ENCODE measurements around the gene MDFIC. TPM values are rescaled to one million over a fixed set of nuclear protein-coding genes. Genes with fewer than 3 reads are reported as not detected.

MDFIC gene
- polyA plus RNA-seq, 3 donors = 3.2 to 53.7 (median 27.9) TPM

GRCh38 chr7:115054478-115055065 lies 132.7 kb downstream of the MDFIC start:
- 45 to 55% (median 47%) methylated on average over 3 of the region's 3 CpGs for WGBS, 3 donors
- H3K27ac ChIP-seq (ENCODE audit: low read depth, low read length) = no peak overlapping the region

DNA sequence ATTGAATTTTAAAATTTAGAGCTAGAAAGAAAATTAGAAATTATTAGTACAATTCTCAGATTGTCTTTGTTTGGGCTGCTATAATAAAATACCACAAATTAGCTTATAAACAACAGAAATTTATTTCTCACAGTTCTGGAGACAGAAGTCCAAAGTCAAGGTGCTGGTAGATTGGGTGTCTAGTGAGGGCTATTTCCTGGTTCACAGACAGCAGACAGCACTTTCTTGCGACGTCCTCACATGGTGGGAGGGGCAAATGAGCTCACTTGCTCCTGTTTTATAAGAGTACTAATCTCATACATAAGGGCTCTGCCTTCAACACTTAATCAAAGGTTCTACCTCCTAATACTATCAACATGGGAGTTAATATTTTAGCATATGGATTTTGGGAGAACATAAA lies 134.1 kb downstream of the MDFIC start:
- whole genome bisulfite sequencing, 3 donors = 57 to 79% (median 77%) methylated on average over 2 of the region's 2 CpGs
- no peak overlapping the region for H3K27ac ChIP-seq (ENCODE audit: low read depth, low read length)

GRCh38 chr7:115058726-115059125 lies 136.8 kb downstream of the MDFIC start:
- no peak overlapping the region for H3K27ac ChIP-seq (ENCODE audit: low read depth, low read length)
- WGBS, 3 donors = 48 to 72% (median 58%) methylated on average over 3 of the region's 3 CpGs

- H3K27ac ChIP-seq (ENCODE audit: low read depth, low read length) = no peak overlapping the region
These were observed 137.4 kb downstream of the MDFIC start for GRCh38 chr7:115059321-115059720.

- 57 to 83% (median 58%) methylated on average over 5 of the region's 5 CpGs for WGBS, 3 donors
- H3K27ac ChIP-seq (ENCODE audit: low read depth, low read length) = no peak overlapping the region
These were observed 138.4 kb downstream of the MDFIC start for GRCh38 chr7:115060095-115060870.

DNA sequence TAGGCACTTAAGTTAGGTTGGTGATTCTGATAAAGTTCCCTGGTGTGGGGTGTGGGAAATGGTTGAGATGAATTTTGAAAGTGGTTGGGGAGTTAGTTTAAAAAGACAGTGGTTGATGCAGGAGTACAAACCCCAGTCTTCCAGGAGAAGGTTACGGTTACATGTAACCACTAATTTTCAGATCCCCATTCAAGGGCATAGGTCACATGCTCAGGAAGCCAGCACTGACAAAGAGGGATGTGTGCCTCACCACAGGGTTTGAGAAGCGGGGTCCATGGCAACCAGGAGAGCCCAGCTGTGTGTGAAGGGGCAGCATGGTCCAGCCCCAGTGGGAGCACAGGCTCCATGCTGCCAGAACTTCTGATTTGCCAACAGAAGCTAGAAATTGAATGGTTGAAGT lies 144.2 kb downstream of the MDFIC start:
- 55 to 75% (median 73%) methylated on average over 2 of the region's 2 CpGs for WGBS, 3 donors
- no peak overlapping the region for H3K27ac ChIP-seq (ENCODE audit: low read depth, low read length)

DNA sequence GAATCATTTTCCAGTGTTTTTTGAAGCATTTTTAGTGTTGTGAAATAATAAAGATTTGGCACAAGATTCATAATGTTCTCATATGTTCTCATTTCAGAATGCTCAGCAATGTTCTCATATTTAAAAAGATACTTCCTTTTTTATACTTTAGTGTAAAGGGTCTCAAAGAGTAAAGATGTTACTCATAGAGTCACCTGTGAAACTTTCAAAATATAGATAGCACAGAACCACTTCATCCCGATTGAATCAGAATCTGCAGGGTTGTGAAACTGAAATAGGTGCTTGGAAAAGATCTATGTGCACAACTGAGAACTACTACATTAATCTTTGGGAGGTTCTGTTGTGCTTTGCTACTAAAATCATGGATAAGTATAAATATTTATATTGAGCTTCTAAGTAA lies 144.7 kb downstream of the MDFIC start:
- H3K27ac ChIP-seq (ENCODE audit: low read depth, low read length) = no peak overlapping the region
- WGBS, 3 donors = 61 to 72% (median 63%) methylated on average over 1 of the region's 1 CpG

DNA sequence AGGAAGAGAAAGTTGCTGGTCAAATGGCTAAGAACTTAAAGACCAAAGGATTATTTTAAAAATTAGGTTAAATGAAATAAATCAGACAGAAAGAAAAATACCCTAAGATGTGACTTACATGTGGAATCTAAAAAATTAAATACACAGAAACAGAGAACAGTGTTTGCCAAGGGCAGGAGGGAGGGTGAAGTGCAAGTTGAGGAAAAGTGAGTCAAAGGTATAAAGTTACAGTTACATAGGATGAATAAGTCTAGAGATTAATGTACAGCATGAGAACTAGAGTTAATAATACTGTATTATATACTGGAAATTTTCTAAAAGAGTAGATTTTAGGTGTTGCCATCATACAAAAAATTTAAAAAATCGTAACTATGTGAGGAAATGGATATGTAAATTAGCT lies 146.3 kb downstream of the MDFIC start:
- H3K27ac ChIP-seq (ENCODE audit: low read depth, low read length) = no peak overlapping the region
- 94 to 100% (median 95%) methylated on average over 1 of the region's 1 CpG for WGBS, 3 donors
